Astrocyte of the hippocampus (primary cell): ENCODE measurements around the gene TMCC2.
"Not testable (repeated sequence)": the region's sequence is repeated elsewhere in the genome, so short reads cannot be mapped to it uniquely, and the experiment has no call there.

Experiments used
- DNase-seq: peaks from one replicate; pipeline ENCODE4 v3.0.0; 2011; ENCODE audit warnings: low read depth, low spot score

TMCC2 gene

DNA sequence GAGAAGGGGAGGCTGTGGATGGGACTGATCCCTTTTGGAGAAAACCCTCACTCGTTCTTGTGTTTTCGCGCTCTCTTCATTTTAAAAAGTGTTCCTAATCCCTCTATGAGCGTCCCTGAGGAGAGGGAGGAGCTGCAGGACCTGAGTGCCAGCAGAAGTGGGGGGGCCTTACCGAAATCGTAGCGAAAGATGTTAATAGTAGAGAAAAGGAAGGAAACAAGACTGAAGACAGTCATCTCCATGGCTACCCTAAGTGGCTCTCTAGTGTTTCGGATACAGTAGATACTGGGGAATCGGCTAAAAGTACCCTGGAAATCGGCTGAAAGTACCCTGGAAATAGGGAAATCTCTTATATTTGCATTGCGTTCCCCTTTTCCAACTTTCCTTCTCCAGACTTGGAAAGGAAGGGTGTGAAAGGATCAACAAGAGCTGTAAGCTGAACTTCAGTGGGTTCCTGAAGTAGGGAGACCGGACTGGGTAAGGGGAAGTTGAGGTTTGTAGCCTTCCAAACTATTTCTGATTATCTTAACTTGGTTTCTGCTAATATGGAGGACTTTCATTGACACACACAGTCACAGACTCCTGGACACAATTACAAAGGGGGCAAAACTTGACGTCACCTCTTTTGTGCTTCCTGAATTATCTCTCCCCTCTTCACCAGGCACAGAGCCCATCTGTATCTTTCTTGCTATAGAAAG, 15.8 kb upstream of the TMCC2 start:
- DNase-seq = no peak

DNA sequence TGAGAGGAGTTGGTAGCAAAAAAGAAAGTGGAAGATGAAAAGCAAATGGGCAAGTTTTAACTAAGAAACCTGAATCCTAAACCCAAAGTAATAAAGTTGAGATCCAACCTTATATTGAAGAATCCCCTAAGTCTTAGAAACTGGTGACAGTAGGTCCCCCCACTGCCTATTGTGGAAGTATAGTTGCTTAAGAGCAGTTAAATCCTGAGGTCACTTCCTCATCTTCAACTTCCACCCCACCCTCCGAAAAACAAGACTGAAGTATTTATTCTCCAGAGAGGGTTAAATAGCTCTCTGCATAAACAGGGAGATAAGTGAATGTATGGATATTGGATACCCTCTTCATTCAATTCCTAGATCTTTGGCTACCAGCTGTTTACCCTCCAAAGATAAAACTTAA, 13.0 kb upstream of the TMCC2 start:
- no peak for DNase-seq

DNA sequence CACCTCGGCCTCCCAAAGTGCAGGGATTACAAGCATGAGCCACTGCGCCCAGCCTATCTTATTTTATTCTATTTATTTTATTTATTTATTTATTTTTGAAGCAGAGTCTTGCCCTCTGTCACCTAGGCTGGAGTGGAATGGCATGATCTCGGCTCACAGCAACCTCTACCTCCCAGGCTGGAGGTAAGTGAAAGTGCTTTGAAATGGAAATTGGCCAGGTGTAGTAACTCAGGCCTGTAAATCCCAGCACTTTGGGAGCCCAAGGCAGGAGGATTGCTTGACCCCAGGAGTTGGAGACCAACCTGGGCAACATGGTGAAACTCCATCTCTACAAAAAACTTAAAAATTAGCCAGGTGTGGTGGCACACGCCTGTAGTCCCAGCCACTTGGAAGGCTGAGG, 11.2 kb upstream of the TMCC2 start:
- no peak for DNase-seq

DNA sequence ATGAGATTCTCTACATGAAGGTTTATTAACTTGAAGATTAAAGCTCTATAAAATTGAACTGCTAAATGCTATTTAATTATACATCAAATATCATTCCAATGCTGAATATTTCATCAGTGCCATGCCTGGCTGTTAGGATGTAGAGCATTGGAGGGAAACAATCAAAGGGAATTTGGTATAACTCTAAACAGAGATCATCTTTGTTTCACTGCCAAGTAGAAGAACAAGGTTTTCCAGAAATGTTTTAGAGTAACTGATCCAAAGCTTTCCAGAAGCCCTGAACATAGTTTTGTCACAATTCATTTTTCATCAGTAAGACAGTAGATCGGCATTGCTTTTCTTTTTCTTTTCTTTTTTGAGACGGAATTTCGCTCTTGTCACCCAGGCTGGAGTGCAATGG, 10.3 kb upstream of the TMCC2 start:
- DNase-seq = no peak

DNA sequence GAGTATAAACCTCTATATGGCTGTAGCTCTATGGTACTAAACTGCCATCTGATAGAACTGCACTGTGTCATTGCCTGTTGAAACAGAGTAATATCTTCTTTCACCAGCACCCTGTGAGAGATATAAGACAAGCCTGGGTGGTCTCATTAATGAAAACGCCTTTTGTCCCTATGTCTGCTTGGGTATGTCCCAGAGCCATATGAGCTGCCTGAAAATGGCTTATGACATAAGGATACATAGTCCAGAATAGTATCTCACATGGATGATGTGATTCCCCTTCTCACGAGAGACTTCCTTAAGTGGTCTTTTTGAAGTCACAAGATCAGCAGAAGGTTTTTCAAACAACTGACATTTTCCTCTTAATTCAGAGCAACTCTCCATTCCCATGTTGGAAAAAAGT, 7.3 kb upstream of the TMCC2 start:
- DNase-seq = no peak

DNA sequence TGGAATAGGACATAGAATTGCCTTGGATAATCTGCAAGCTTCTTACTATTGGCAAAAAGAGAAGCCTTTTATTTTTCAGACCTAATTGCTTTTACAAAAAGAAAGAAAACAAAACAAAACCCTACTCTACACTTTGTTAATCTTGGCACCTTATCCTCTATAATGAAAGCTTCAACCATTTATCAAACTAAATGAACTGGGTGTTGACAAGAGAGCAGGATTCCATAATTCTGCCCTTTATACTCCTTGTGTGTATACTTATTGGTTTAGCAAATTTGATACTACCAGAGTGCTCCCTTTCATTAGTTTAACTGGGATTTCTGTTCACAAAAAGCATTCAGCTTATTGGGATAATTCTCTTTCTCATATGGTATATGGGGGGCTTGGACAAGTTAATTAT, 3.0 kb upstream of the TMCC2 start:
- DNase-seq = no peak

DNA sequence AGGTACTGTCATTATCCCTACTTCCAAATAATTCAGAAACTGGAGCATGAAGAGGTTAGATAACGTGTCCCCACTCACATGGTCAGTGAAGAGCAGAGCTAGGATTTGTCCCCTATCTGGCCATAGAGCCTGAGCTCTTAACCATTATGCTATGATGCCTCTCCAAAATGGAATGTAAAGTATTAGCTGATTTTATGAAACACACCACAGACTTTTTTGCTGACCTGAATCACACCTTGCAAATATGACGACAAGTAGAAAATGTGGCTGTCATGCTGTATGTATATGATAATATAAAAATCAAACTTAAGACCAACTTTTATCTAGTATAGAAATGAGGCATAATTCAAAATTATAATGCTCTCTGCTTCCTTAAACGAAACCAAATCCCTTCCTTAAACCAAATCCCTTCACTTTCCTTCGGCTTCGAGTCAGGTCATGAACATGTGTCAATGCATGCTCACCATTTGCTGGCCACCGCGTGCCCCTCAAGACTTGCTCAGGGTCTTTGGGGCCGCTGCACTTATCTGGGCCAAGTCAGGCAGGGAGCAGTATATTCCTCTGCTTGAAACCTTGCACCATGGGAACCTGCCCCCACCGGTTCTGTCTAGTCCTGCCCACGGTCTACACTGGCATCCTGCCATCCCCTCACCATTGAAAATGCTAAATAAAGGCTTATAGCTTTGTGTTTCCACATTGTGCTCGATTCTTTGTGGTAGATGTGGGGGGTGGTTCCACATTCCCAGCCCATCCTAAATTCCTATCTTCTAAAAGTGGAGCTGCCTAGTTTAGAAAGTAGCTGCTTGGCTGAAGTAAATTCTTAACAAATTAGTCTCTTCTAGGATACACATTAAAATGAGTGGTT, 1.6 kb upstream of the TMCC2 start:
- DNase-seq = peak; percentile 88

DNA sequence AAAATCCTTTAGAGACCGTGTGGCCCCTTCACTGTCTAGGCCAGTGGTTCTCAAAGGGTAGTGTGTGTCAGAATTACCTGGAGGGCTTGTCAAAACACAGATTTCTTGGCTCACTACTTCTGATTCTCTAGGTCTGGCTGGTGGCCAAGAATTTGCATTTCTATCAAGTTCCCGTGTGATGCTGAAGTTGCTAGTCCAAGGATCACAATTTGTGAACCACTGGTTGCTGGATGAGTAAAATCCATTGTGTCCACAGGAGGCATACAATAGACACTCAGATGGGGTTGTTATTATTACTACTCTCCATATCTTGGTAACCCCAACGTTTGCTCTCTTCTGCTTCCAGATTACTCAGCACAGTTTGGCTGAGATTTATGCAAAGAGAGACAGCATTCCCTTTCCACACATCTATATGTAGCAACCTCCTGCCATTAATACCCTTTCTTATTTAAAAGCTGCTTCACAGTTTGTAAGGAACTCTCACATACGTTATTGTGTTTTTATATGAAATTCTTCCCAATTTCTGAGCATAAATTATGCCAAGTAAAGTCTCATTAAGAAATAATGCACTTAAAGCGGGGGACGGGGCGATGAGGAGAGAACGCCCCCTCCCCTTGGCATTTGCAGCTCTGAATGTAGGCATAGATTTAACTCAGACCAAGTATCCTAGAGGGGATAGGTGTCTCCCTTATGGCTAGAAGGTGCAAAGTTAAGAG, 720 bp upstream of the TMCC2 start:
- DNase-seq = peak; percentile 83

DNA sequence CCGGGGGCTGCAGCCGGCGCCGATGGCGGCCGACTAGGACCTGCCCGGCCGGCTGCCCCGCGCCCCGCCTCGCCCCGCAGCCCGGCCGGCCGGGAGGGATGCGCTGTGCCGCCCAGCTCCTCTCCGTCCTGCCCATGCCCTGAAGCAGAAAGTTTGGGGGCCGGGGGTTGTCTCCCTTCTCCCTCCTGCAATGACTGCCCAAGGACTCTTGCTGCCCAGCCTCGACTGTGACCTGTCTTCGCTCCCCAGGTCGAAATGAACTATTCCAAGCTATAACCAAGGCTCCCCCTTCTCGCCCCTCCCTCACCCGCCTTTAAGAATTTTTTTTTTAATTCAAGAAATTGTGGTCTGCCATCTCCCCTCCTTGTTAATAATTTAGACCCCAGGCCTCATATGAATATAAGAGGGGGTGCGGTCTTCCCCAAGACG, 361 bp downstream of the TMCC2 start:
- DNase-seq = no peak

DNA sequence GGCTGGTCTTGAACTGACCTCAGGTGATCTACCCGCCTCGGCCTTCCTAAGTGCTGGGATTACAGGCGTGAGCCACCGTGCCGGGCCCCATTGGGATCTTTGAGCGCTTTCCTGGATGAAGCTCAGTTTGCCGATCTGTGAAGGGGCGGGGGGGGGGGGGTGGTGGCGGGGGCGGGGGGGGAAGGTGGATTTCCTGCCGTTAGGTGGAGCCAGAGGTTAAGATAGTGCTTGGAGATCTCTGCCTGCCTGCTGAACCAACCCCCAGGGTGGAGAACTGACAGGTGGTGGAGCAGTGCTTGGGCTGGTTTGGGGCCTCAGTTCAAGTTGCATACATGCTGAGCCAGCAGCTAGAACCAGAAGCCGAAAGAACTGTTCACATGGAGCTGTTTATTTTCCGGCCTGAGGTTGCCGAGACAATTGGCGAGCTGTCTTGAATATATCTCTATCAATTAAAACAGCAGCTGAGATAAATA, 1.7 kb downstream of the TMCC2 start:
- peak; percentile 74 for DNase-seq

DNA sequence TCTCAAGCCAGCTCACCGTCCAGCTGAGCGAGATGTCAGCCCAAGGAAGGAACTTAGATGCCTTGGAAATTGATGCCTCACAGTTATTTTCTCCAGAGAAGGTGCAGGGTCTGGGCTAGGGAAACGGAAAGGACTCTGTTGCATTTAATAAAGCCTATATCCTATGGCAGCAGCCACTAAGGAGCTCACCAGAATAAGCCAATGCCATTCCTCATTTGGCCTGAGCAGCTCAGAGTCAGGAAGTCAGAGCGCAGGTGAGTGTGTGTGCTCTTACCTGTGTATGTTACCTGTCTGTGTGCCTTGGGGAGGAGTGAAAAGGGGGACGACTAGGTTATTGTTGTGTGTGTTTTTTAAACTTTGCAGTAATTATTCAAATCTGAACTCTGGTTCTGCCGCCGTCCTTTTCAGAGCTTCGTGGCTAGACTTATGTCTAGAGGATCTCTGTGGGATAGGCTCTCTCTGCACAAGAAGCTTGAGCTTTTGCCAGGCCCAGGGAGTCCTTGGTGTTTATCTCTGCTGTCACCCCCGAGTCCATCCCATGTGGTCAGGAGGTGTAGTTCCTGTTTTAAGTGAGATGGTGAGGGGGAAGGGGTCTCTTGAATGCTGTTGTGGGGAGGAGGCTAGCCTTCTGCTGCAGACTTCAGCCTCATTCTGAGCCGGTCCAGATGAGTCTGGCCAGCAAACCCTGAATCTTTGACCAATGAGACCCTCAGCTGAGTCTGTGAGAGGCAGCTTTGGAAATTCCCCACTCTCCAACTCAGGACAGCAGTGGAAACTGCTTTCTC, 2.4 kb downstream of the TMCC2 start:
- DNase-seq = no peak

DNA sequence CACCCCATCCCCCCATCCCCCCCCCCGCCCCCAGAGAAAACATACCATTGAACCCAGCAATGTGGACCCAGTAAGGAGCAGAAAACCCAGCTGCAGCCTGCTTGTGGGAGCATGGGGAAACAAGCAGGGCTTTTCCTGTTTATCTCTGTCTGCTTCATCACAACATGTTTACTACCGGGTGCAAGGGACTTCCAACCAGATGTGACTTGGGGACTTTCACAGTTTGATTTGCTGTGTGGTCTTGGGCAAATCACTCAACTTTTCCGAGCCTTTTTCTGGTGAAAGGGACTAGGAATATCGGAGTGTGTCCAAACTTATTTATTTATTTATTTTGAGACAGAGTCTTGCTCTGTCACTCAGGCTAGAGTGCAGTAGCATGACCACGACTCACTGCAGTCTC, 3.2 kb downstream of the TMCC2 start:
- DNase-seq = no peak

DNA sequence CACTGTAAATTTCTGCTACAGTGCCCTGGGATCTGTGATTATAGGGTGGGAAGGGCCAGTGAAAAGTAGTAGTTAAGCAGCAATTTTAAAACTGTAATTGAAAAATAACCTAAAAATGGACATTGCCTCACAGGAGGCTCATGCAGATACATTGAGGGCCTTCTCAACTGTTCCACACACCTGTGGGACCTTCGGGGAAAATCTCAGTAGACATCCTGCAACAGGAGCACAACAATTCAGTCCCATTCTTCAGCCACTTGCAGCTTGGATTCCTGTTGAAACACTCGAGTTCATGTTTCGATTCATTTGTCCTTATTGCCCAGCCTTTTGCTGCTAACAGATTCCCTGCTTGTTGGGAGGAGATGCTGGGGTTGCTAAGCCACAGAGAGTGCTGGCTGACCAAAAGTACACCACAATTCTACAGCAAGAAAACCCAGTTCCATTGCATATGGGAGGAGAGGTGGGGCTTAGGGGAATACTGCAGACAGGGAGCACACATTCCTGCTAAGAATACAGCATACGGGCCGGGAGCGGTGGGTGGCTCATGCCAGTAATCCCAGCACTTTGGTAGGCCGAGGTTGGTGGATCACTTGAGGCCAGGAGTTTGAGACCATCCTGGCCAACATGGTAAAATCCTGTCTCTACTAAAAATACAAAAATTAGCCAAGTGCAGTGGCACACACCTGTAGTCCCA, 4.5 kb downstream of the TMCC2 start:
- DNase-seq = peak; percentile 10

DNA sequence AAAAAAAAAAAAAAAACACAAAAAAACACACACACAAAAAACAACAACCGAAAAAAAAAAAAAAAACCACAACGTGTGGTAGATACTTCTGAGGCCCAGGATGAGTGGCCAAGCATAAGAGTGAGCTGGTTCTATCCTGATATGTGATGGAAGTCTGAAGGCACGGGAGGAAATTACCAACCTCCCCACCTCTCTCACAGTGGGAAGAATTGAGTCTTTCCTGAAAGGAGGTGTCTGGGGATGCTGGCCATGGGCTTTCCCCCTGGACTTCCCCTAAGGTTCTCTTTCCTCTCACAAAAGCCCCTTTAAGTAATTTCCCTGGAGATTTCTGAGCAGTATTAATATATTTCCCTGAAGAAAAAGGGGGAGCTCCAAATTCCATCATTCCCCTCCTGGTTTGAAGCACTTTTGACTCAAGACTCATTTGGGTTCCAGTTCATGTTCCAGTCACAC, 5.2 kb downstream of the TMCC2 start:
- no peak for DNase-seq

DNA sequence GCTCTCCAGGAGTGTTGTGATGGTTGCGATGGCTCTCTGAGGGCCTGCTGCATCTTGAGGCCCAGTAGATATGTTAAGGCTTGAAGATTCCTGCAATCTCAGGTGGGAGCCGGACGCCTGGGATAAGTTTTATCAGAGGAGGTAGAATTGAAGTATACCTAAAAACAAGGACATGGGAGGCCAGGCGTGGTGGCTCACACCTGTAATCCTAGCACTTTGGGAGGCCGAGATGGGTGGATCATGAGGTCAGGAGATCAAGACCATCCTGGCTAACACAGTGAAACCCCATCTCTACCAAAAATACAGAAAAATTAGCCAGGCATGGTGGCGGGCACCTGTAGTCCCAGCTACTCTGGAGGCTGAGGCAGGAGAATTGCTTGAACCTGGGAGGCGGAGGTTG, 6.2 kb downstream of the TMCC2 start:
- not testable (repeated sequence) for DNase-seq

DNA sequence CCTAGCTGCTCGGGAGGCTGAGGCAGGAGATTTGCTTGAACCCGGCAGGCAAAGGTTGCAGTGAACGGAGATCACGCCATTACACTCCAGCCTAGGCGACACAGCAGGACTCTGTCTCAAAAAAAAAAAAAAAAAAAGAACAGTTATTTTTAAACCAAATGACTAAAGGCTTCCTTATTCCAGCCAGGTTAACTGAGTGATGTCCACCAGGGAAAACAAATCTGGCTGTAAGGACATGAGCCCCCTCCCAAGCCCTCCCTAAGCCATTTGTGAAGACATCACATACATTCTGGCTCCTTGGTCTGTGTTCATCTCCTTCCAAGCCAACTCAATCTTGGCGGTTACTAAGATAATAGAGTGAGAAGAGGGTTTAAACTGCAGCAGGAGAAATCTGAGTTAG, 8.2 kb downstream of the TMCC2 start:
- DNase-seq = no peak

DNA sequence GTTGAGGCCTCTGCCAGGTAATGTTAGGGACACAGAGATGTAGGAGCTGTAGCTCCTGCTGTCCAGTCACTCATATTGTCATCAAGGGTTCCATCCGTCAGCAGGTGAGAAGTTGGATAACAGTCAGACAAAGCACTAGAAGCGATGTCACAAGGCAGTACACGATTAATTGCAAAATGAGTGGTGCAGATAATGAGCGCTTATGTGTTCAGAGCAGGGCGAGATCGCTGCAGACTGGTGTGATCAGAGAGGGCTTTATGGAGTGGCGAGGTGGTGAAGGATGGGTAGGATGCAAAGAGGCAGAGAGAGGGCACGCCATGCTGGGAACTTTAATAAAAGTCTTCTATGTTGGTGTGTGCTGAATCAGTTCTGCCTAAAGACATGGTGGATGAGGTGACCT, 8.8 kb downstream of the TMCC2 start:
- no peak for DNase-seq

DNA sequence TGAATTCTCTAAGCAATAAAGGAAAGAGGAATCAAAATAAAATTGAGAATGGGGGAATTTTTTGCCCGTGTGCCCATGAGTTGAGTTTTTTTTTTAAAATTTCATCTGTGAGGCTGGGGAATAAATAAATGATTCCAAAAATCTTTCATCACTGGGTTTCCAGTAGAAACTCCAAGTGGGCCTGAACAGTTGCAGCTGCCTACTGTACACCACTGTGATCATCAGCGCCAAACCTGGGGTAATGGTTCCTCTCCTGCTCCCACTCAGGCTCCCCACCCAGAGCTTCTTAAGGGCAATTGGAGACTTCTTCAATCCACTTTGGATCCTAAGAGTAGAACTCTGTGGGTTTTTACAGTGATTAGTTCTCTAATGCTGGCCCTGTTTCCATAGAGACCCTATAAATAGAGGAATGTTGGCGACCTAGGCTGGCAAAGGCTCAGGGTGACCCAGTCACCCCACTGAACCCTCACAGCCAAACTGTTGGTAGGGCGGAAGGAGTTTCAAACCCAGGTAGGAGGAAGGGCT, 9.3 kb downstream of the TMCC2 start:
- DNase-seq = no peak

DNA sequence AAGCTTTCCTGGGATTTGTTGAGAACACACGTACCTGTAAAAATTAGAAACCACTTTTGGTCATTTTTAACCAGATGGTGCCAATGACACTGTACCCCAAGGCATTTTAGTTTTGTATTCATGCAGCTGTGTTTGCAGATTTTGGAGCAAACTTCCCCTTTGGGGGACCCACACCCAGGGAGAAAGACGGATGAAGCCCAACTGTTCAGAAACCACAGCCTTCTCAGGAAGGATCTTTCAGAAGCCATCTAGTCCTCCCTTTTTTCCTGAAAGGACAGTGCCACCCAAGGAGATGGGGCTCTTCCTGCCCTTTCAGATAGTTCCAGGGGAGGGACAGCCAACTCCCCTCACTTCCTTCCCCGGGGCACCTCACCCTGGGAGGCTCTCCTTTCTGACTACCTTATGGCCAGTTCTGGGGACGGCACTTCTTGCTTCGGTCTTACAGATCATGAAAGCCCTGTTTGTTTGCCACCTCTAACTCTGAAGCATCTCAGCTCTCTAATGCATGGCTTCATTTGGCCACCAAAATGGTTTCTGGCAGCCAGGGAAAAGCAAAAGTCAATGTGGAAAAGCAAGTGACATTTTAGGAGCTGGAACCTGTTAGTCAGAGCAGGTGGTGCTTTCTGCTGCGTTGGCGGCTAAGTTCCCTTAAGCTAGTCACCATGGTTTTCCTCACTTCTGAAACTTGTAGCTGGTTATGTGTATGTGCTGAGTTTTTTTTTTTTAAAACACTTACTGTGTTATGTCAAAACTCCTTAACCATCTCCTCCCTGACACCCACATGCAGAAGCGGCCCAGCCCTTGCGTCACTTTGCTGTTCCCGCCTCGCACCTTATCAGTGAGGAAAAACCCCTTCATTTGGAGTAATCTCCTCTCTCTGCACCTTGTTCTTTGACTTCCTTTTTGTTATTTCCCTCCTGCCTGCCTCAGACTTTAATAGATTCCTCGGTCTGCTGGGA, 10.1 kb downstream of the TMCC2 start:
- no peak for DNase-seq
